Body of pancreas (tissue), 4 donors: ENCODE measurements around the gene TKTL2.

Experiments
- CTCF ChIP-seq, 7 experiments: fragments of 450-650 bp in 4 of 7; fragments of 200-600 bp in 3 of 7; sonication (generic) in 3 of 7; IDR thresholded peaks; one replicate each; pipeline ENCODE4 v1.5.1; 2016 to 2019; ENCODE audit warnings: antibody characterized with exemption in 7 of 7
- POLR2A ChIP-seq, 3 donors: fragments of 450-650 bp; IDR thresholded peaks; one replicate each; pipeline ENCODE4 v1.6.1; 2016; ENCODE audit warnings: antibody characterized with exemption in 3 of 3, mild to moderate bottlenecking in 2 of 3

GRCh38 chr4:163462556-163462955 is 11.0 kb downstream of the TKTL2 start:
- TF ChIP-seq CTCF (IDR thresholded peaks at IDR 0.05) (no peak), POLR2A (IDR thresholded peaks at IDR 0.05) (no peak)
